Mucosa of descending colon (tissue), 3 donors: ENCODE results near the gene LYRM4. TPM values are rescaled to one million over a fixed set of nuclear protein-coding genes. Genes with fewer than 3 reads are reported as not detected.

ENCODE experiments used
- ATAC-seq: fragments of 200-7000 bp; cut with Tn5 transposase; one replicate; pipeline ENCODE4 v1.9.1; 2020; ENCODE audit warnings: mild to moderate bottlenecking, moderate library complexity
- DNase-seq, 3 donors: peaks; one replicate each; pipeline ENCODE4 v3.0.0-alpha.2; 2020
- H3K36me3 ChIP-seq: fragments of 200-600 bp; one replicate; pipeline ENCODE4 v1.8.0; 2021; ENCODE audit warnings: low read depth, mild to moderate bottlenecking
- H3K4me1 ChIP-seq: fragments of 200-600 bp; one replicate; pipeline ENCODE4 v1.8.0; 2021; ENCODE audit warnings: low read depth, mild to moderate bottlenecking
- H3K4me3 ChIP-seq: fragments of 200-600 bp; one replicate; pipeline ENCODE4 v1.8.0; 2021; ENCODE audit warnings: mild to moderate bottlenecking
- H3K9me3 ChIP-seq: fragments of 200-600 bp; one replicate; pipeline ENCODE4 v1.8.0; 2021; ENCODE audit warnings: mild to moderate bottlenecking
- intact Hi-C, 2 donors: fragments of 100-400 bp; cut with DNase I in 1 of 2; cut with micrococcal nuclease in 1 of 2; formaldehyde crosslinking; loops; one replicate each; pipeline versions ENCODE4 v1.11.0 to v1.11.1; 2022; cut with DNase I, micrococcal nuclease
- total RNA-seq, 3 donors: library from RNA; stranded (reverse); fragmentation: NEBNext Ultra II Directional in 2 of 3; extraction: Animal tissue kit (Norgen Biotek cat#: 25700) in 2 of 3; gene quantifications; one replicate each; pipeline versions ENCODE4 v1.2.1 to v1.2.4, GENCODE V29; 2021 to 2023
- TF ChIP-seq, protein P1 (sequence below): fragments of 200-600 bp; IDR thresholded peaks from one replicate; pipeline ENCODE4 v1.8.0; 2022; ENCODE audit warnings: antibody characterized with exemption, mild to moderate bottlenecking
- donor health status: DM: no; HTN: no; CAD: no; lungs with moderate emphysema.
- donor health status: DM: no; HTN: no; CAD: no.
- donor health status: DM: no; HTN: yes; CAD: no.

LYRM4 gene
- total RNA-seq, 3 donors from 2014 or later: 13.6 to 19.8 (median 13.9) TPM

- H3K4me3 ChIP-seq: no peak overlapping the region
- TF ChIP-seq, protein P1, sequence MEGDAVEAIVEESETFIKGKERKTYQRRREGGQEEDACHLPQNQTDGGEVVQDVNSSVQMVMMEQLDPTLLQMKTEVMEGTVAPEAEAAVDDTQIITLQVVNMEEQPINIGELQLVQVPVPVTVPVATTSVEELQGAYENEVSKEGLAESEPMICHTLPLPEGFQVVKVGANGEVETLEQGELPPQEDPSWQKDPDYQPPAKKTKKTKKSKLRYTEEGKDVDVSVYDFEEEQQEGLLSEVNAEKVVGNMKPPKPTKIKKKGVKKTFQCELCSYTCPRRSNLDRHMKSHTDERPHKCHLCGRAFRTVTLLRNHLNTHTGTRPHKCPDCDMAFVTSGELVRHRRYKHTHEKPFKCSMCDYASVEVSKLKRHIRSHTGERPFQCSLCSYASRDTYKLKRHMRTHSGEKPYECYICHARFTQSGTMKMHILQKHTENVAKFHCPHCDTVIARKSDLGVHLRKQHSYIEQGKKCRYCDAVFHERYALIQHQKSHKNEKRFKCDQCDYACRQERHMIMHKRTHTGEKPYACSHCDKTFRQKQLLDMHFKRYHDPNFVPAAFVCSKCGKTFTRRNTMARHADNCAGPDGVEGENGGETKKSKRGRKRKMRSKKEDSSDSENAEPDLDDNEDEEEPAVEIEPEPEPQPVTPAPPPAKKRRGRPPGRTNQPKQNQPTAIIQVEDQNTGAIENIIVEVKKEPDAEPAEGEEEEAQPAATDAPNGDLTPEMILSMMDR: no peak
- DNase-seq: no peak
- H3K36me3 ChIP-seq: no peaks in the 10 kb centered on the region
- intact Hi-C loops: no loop called here
- no peaks in the 10 kb centered on the region for H3K9me3 ChIP-seq
- H3K4me1 ChIP-seq: peaks cover 6% of the 10 kb centered on the region
- ATAC-seq: no peak
Measured at GRCh38 chr6:5152460-5152859, 108.3 kb downstream of the LYRM4 start.

GRCh38 chr6:5151955-5152401, 108.8 kb downstream of the LYRM4 start:
- TF ChIP-seq, protein P1: no peak
- H3K36me3 ChIP-seq: no peaks in the 10 kb centered on the region
- no peak for ATAC-seq
- peaks cover 6% of the 10 kb centered on the region for H3K4me1 ChIP-seq
- intact Hi-C loops: no loop called here
- DNase-seq: no peak
- H3K9me3 ChIP-seq: no peaks in the 10 kb centered on the region
- no peak overlapping the region for H3K4me3 ChIP-seq

- H3K4me3 ChIP-seq: no peak overlapping the region
- intact Hi-C loops: no loop called here
- ATAC-seq (no peak), DNase-seq (no peak)
- TF ChIP-seq, protein P1: no peak
- H3K4me1 ChIP-seq: peaks cover 6% of the 10 kb centered on the region
- H3K9me3 ChIP-seq: no peaks in the 10 kb centered on the region
- no peaks in the 10 kb centered on the region for H3K36me3 ChIP-seq
Measured at GRCh38 chr6:5151360-5151954, 109.3 kb downstream of the LYRM4 start.

DNA sequence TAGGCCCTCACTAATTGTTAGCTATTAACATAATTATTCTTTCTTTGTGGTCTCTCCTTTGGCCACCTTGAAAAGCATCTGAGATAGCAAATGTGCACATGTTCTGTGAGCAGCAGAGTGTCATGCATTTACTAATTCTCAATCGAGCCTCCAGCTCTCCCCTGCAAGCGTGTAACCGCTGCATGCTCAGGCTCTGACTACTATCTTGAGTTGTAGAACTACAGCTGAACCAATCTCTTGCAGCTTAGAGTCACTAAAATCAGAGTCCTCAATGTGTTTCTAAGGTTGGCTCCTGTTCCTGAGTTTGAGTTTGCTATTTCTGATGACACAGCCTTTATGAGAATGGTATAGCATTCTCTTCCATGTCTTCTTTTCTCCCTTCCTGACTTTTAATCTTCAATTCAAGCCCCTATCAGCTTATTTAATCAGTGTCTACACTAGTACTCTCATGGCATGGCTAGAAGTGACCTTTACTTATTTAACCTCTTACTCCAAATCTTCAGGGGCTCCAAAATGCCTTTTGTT, 110.1 kb downstream of the LYRM4 start:
- ATAC-seq (no peak), DNase-seq (no peak)
- no peaks in the 10 kb centered on the region for H3K9me3 ChIP-seq
- H3K4me1 ChIP-seq: peaks cover 6% of the 10 kb centered on the region
- TF ChIP-seq, protein P1: no peak
- intact Hi-C loops: no loop called here
- no peak overlapping the region for H3K4me3 ChIP-seq
- no peaks in the 10 kb centered on the region for H3K36me3 ChIP-seq

DNA sequence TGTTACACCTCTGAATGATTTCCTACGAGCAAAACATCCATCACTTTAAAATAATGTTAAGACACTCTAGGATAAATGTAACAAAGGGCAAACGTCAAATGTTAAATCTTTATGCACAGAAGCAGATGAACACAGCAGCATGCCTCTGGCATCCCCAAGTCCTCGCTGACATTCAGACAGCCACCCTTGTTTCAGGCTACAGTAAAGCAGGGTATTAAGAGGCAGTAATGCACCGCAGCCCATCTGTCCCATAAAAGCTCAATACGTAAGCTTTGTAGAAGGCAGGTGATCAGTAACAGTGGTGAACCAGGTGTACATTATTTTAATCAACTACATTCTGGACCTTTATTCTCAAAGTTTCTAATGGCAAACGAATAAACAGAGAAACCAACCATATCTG, 110.9 kb downstream of the LYRM4 start:
- DNase-seq: no peak
- intact Hi-C loops: loop anchor here (10.0 kb wide), 2 partner anchors 245 to 1395 kb away; no protein-coding TSS in a partner anchor
- H3K9me3 ChIP-seq: no peaks in the 10 kb centered on the region
- TF ChIP-seq, protein P1: no peak
- ATAC-seq: no peak
- H3K4me3 ChIP-seq: no peak overlapping the region
- H3K4me1 ChIP-seq: peaks cover 6% of the 10 kb centered on the region
- H3K36me3 ChIP-seq: no peaks in the 10 kb centered on the region
